ENCODE measurements around the gene SPDEF.

Gene SPDEF

DNA sequence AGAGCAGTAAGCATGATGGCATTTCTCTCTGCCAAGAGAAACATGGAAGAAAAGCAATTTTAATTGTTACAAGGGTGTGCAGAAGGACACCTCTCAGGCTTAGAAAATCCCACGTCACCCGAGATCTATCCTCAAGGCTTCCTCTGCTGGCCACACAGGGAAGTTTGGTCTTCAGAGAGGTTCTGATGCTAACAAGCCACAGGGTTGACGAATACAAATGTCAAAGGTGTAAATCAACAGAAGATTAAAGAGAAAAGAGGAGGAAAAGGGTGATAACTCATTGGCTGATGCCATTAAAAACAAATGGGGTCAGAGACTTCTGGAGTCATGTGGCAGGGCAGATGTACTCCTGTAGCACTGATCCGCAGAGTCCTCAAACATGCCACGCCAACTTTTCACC, 33.6 kb upstream of the SPDEF start:
- DNase-seq (ENCODE audit: low read depth in 1 of 2, low spot score in 1 of 2), result no peak
- TF ChIP-seq JUND (IDR thresholded peaks at IDR 0.05; ENCODE audit: low read depth), result no peak
- in situ Hi-C loops (cut with HindIII; ENCODE audit: low pct_unique_long_range_greater_than_20kb, low sequenced_read_pairs), result no loop called here

DNA sequence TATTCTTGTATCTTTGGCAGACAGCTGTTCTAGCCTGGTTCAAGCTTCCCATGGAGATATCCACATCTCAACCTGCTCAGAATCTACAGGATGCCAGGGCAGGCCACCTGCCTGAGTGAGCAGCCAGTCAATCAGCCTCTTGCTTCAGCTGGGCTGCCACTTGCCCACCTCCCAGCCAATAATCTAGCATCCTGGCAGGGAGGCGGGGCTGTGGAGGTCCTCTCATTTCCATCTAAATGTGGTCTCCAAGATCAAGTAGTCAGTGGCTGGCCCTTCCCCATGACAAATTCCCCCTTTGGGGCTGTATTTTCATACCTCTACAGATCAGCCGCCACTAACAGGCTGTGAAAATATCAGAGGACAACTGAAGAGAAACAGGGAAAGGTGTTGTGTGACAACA, 33.0 kb upstream of the SPDEF start:
- TF ChIP-seq JUND (IDR thresholded peaks at IDR 0.05; ENCODE audit: low read depth), result no peak
- in situ Hi-C loops (cut with HindIII; ENCODE audit: low pct_unique_long_range_greater_than_20kb, low sequenced_read_pairs), result no loop called here
- no peak for DNase-seq (ENCODE audit: low read depth in 1 of 2, low spot score in 1 of 2)

- no peak for DNase-seq (ENCODE audit: low read depth in 1 of 2, low spot score in 1 of 2)
- in situ Hi-C loops (cut with HindIII; ENCODE audit: low pct_unique_long_range_greater_than_20kb, low sequenced_read_pairs), result no loop called here
- no peak for TF ChIP-seq JUND (IDR thresholded peaks at IDR 0.05; ENCODE audit: low read depth)
These were observed 31.7 kb upstream of the SPDEF start for GRCh38 chr6:34587851-34588250.

DNA sequence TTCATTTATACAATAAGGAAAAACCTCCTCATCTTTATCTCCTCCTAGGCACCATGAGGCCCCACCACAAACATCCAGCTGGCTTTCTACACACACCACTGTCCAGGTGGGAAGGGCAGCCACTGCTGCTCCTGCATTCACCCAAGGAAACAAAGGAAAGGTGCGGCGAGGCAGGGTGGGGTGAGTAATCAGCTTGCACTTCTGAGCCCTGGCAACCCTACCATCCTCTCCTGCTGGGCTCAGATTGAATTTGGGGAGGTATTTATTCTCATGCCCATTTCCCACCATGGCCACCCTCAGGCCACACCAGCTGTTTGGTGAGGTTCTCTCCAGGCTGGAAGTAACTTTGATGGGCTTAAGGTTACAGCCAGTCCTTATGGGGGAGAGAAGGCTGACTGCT, 31.2 kb upstream of the SPDEF start:
- no peak for TF ChIP-seq JUND (IDR thresholded peaks at IDR 0.05; ENCODE audit: low read depth)
- no peak for DNase-seq (ENCODE audit: low read depth in 1 of 2, low spot score in 1 of 2)
- in situ Hi-C loops (cut with HindIII; ENCODE audit: low pct_unique_long_range_greater_than_20kb, low sequenced_read_pairs), result no loop called here

DNA sequence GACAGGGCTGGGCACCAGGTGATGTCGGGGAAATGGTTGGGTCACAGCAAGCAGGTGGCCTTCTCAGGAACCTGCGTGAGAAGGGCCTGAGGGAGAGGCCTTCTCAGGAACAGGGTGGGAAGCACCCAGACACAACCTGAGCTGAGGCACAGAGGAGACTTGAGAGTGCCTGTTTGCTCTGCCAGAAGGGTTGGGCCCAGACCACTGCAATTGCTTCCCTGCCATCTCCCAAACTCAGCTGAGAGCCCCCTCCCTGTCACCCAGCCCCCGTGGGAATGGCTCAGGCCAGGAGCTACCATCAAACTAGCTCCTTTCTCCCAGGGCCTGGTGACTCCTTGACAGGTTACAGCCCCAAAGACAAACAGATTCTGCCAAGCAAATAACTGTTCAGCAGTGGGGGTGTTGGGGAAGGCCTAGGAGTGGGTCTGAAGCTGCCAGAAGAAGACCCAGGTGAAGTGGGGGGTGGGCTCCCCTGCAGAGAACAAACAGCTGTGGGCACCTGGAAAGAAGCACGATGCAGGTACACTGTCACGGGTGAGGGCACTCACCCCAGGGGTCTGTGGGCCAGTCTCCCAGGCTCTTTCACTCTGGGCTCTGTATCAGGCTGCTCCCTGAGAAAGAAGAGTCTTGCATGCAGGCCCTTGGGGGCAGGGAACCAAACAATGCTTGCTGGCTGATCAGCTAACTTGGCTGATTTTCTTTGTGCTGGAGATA, 30.4 kb upstream of the SPDEF start:
- in situ Hi-C loops (cut with HindIII; ENCODE audit: low pct_unique_long_range_greater_than_20kb, low sequenced_read_pairs), result no loop called here
- DNase-seq (ENCODE audit: low read depth in 1 of 2, low spot score in 1 of 2), result no peak
- no peak for TF ChIP-seq JUND (IDR thresholded peaks at IDR 0.05; ENCODE audit: low read depth)

GRCh38 chr6:34585512-34586061, 29.5 kb upstream of the SPDEF start:
- TF ChIP-seq JUND (IDR thresholded peaks at IDR 0.05; ENCODE audit: low read depth), result no peak
- DNase-seq (ENCODE audit: low read depth in 1 of 2, low spot score in 1 of 2), result no peak
- in situ Hi-C loops (cut with HindIII; ENCODE audit: low pct_unique_long_range_greater_than_20kb, low sequenced_read_pairs), result no loop called here

GRCh38 chr6:34585108-34585507, 29.0 kb upstream of the SPDEF start:
- TF ChIP-seq JUND (IDR thresholded peaks at IDR 0.05; ENCODE audit: low read depth), result no peak
- in situ Hi-C loops (cut with HindIII; ENCODE audit: low pct_unique_long_range_greater_than_20kb, low sequenced_read_pairs), result no loop called here

DNA sequence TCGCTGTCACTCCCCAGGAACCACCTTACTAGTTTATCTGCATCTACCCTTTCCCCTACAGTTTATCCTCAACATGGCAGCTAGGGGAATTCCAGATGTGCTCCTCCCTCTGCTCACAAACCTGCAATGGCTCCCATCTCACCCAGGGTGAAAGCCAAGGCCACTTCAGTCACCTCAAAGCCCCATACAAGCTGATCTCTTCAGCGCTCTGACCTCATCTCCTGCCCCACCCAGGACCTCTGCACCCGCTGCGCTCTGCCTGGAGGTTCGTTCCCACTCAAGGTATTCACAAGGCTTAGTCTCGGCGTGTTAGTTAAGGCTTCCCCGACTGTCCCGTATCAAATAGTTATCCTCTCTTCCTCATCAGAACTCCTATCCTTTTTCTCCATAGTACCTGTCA, 28.6 kb upstream of the SPDEF start:
- no peak for DNase-seq (ENCODE audit: low read depth in 1 of 2, low spot score in 1 of 2)
- TF ChIP-seq JUND (IDR thresholded peaks at IDR 0.05; ENCODE audit: low read depth), result no peak
- in situ Hi-C loops (cut with HindIII; ENCODE audit: low pct_unique_long_range_greater_than_20kb, low sequenced_read_pairs), result no loop called here

More at GRCh38 chr6:34585108-34585507, 29.0 kb upstream of the SPDEF start:
- no peak for DNase-seq (ENCODE audit: low read depth in 1 of 2, low spot score in 1 of 2)

GRCh38 chr6:34583861-34584604, 27.9 kb upstream of the SPDEF start:
- in situ Hi-C loops (cut with HindIII; ENCODE audit: low pct_unique_long_range_greater_than_20kb, low sequenced_read_pairs), result no loop called here
- no peak for TF ChIP-seq JUND (IDR thresholded peaks at IDR 0.05; ENCODE audit: low read depth)
- no peak for DNase-seq (ENCODE audit: low read depth in 1 of 2, low spot score in 1 of 2)

DNA sequence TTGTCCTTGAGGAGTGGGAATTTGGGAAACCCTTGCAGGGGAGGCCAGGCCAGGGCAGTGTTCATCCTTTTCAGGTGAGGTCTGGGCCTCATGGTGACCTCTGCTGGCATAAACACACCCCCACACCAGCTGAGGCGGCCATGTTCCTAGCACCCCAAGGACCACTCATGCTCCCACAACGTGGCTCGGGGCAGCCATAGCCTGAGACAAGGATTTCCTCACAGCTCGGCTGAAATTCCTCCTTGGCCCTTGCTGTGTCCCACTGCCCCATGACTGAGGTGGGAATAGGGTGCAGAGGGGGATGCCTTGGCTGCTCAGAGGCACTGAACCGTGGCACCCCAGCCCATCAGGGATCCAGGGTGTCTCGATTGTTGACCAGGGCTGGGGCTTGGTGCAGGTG, 27.3 kb upstream of the SPDEF start:
- peak in 1 of 2 experiments; percentile 44 for DNase-seq (ENCODE audit: low read depth in 1 of 2, low spot score in 1 of 2)
- TF ChIP-seq JUND (IDR thresholded peaks at IDR 0.05; ENCODE audit: low read depth), result no peak
- in situ Hi-C loops (cut with HindIII; ENCODE audit: low pct_unique_long_range_greater_than_20kb, low sequenced_read_pairs), result no loop called here

DNA sequence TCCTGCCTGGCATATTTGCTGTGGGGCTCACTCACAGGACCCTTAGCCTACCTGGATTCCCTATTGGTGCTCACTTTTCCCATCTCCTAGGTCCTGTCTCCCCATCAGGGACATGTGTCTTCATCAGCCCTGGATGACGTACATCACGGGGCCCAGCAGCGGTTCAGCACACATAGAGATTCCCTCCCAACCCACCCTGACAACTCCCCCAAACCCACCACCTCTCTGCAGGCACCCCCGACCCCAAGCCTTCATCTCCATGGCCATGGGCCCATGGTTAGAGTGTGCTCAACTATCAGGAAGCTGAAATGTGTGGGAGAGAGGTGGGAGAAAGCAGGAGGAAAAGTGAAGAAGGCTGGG, 25.4 kb upstream of the SPDEF start:
- in situ Hi-C loops (cut with HindIII; ENCODE audit: low pct_unique_long_range_greater_than_20kb, low sequenced_read_pairs), result no loop called here
- TF ChIP-seq JUND (IDR thresholded peaks at IDR 0.05; ENCODE audit: low read depth), result no peak
- no peak for DNase-seq (ENCODE audit: low read depth in 1 of 2, low spot score in 1 of 2)

DNA sequence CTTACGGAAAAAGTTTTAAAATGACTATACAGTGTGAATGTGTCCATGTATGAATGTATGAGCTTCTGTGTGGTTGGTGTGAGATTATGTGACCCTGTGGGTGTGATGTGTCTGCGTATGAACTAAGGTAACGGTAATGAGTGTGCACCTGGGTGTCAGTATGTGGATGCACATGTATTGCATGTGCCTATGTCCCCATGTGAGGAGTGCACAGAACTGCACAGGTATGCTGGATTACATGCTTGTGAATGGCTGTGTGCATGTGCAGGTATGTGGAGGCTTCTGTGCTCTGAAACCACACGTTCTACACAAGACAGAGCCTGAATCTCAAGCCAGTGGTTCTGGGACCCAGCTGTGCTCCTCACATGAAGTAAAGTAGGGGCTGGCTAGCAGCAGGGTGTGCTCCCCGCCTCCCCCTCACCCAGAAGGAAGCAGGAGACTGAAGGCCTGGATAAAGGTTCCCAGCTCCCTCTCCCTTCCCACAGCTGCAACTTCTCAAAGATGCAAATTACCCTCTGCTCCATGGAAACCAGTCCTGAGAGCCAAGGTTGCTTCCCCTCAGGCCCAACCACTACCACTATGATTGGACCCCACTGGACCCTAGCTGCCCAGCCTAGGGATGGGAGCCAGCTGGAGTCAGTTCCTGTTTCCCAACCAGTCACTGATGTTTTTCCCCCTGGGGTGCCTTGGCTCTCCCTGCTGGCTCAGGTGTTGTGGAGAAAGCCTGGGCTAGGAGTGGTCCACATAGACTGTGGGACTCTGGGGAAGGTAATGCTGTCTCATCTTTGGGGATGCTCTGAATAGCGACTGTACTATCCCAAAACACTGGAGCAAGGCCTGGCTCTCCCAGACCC, 24.8 kb upstream of the SPDEF start:
- in situ Hi-C loops (cut with HindIII; ENCODE audit: low pct_unique_long_range_greater_than_20kb, low sequenced_read_pairs), result no loop called here
- no peak for DNase-seq (ENCODE audit: low read depth in 1 of 2, low spot score in 1 of 2)
- TF ChIP-seq JUND (IDR thresholded peaks at IDR 0.05; ENCODE audit: low read depth), result no peak
